ENCODE data around the gene CDCP2.

Gene CDCP2

DNA sequence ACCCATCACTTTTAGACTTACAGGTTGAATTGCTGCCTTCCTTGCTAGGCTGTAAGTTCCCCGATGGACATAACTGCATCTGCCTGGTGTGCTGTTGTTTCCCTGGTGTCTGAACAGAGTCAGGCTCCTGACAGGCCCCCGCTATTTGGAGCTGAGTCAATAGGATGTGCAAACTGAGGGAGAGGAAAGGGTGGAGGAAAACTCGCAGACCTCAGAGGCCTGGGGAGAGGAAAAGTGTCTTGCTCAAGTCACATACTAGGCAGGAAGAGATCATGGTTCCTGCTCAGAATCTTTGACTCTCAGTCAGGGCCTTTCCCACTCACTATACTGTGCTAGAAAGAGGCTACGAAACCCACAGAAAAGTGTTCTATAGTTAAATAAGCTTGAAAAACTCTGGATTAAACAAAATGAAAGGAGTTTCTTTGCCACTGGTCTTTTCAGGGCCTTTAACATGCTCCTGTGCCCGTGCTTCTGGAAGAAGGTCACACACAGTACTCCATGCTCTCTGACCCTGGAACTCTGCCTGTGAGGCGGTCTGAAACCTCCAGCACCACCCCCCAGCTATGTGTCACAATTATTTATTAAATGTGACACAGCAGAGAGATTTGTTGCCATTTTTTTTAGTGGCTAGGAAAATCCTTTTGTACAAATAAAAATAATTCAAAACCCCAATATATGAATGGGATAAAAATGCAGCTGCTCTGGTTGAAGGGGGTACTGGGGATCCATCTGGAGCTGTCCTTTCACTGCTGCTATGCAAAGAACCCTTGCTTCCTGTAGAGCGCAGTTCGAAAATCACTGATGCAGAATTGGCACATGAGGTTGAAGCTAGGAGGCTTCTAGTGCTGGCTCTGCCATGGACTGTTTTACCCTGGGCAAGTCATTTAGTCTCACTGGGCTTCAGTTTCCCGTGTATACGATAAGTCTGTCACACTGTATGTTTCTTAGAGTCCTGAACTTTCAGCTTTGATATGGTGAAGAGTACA lies 20.1 kb upstream of the CDCP2 start:
- Histone ChIP-seq H3K36me3 (ENCODE audit: control insufficient read depth, insufficient read depth, low read length) (no peaks in the 10 kb centered on the region), H3K4me3 (replicated peaks; ENCODE audit: low read depth, low read length) (no peak overlapping the region), H3K27me3 (replicated peaks; ENCODE audit: control insufficient read depth, insufficient read depth, low read length) (no peaks in the 10 kb centered on the region)
- TF ChIP-seq, protein P1, sequence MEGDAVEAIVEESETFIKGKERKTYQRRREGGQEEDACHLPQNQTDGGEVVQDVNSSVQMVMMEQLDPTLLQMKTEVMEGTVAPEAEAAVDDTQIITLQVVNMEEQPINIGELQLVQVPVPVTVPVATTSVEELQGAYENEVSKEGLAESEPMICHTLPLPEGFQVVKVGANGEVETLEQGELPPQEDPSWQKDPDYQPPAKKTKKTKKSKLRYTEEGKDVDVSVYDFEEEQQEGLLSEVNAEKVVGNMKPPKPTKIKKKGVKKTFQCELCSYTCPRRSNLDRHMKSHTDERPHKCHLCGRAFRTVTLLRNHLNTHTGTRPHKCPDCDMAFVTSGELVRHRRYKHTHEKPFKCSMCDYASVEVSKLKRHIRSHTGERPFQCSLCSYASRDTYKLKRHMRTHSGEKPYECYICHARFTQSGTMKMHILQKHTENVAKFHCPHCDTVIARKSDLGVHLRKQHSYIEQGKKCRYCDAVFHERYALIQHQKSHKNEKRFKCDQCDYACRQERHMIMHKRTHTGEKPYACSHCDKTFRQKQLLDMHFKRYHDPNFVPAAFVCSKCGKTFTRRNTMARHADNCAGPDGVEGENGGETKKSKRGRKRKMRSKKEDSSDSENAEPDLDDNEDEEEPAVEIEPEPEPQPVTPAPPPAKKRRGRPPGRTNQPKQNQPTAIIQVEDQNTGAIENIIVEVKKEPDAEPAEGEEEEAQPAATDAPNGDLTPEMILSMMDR (IDR thresholded peaks at IDR 0.05; ENCODE audit: insufficient read depth, low read length, poor library complexity, severe bottlenecking) = no peak
- DNase-seq (ENCODE audit: extremely low read depth, insufficient read length) = no peak

DNA sequence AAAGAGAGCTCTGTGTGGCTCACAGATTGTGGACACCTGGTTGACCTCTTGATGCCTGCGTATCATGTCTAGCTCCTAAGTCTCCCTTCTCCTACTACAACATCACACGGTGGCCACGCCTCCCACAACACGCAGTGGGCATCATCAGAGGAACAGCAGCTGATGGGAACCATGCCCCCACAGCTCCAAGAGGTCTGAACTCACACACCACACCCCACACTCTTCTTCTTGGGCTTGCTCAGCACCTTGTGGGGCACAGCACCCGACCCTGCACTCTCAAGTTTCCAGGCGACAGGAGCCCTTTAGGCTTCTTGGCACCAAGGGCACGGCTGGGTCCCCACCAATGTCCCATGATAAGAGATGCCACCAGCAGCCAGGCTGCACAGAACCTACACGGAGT lies 18.8 kb upstream of the CDCP2 start:
- Histone ChIP-seq H3K27me3 (replicated peaks; ENCODE audit: control insufficient read depth, insufficient read depth, low read length) (no peaks in the 10 kb centered on the region), H3K4me3 (replicated peaks; ENCODE audit: low read depth, low read length) (no peak overlapping the region), H3K36me3 (ENCODE audit: control insufficient read depth, insufficient read depth, low read length) (no peaks in the 10 kb centered on the region)
- TF ChIP-seq, protein P1 (IDR thresholded peaks at IDR 0.05; ENCODE audit: insufficient read depth, low read length, poor library complexity, severe bottlenecking) = no peak
- no peak for DNase-seq (ENCODE audit: extremely low read depth, insufficient read length)

DNA sequence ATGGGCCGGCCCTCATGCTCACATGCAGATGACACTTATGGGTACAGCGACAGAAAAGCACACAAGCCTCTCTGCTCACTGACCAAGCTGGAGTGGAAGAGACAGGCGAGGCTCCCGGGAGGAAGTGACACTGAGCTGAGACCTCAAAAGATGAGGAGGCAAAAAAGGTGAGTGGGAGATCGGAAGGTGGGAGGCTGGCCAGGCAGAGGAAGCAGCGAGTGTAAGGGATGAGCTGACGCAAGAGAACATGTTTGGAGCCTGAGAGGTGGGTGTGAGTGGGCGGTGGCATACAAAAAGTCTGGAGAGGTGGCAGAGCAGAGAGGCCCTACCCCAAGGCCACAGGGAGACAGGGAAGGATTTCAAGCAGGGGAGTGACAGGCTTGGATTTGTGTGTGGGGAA lies 18.2 kb upstream of the CDCP2 start:
- H3K27me3 ChIP-seq (replicated peaks; ENCODE audit: control insufficient read depth, insufficient read depth, low read length) = no peaks in the 10 kb centered on the region
- TF ChIP-seq, protein P1 (IDR thresholded peaks at IDR 0.05; ENCODE audit: insufficient read depth, low read length, poor library complexity, severe bottlenecking) = no peak
- no peak for DNase-seq (ENCODE audit: extremely low read depth, insufficient read length)
- no peak overlapping the region for H3K4me3 ChIP-seq (replicated peaks; ENCODE audit: low read depth, low read length)
- no peaks in the 10 kb centered on the region for H3K36me3 ChIP-seq (ENCODE audit: control insufficient read depth, insufficient read depth, low read length)

DNA sequence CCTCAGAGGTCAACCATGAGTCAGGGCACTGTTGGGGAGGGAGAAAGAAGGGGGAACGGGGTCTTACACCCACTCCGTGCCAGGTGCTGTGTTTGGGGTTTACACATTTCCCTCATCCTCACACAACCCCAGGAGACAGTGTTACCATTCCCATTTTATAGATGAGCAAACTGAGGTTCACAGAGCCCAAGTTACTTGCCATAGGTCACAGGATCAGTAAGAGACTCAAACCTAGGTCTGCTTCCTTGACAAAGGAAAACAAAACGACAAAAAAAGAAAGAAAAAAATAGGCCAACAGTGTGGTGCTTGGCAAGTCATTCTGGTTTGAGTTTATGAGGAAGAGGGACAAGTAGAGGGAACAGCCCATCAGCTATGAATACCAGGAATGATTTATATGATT lies 16.3 kb upstream of the CDCP2 start:
- Histone ChIP-seq H3K4me3 (replicated peaks; ENCODE audit: low read depth, low read length) (no peak overlapping the region), H3K36me3 (ENCODE audit: control insufficient read depth, insufficient read depth, low read length) (no peaks in the 10 kb centered on the region), H3K27me3 (replicated peaks; ENCODE audit: control insufficient read depth, insufficient read depth, low read length) (no peaks in the 10 kb centered on the region)
- DNase-seq (ENCODE audit: extremely low read depth, insufficient read length) = no peak
- TF ChIP-seq, protein P1 (IDR thresholded peaks at IDR 0.05; ENCODE audit: insufficient read depth, low read length, poor library complexity, severe bottlenecking) = no peak

DNA sequence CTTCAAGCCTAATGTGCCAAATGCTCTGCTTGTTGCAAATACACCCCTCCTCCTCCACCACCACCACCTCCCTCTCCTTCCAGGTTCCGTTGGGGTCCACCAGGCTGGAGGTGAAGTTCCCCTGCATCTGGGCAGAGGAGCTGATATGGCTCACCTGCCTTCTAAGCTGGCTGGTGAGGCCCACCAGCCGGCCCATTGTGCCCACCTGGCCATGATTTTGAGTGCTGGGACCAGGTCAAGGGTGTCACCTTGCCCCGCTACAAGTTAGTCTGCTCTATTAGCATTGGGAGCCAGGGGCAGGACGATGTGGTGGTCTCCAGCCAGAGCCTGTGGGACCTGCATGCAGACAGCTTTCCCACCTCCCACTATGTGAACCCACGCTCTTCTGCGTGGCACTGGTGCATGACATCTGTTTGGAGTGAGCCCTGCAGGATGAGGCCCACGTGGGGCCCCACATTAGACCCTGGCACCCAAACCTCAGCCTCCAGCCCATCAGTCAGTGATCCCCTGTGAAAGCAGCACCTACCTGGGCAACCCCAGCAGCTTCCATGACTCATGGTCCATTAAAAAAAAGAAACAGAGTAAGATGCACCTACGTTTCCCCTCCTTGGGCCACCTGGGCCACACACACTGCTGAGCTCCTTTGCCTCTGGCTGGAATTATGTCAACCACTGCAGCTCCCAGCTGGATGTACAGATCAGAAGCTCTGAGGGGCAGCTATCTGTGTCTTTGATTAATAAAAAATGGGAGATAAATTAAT lies 15.6 kb upstream of the CDCP2 start:
- Histone ChIP-seq H3K4me3 (replicated peaks; ENCODE audit: low read depth, low read length) (no peak overlapping the region), H3K27me3 (replicated peaks; ENCODE audit: control insufficient read depth, insufficient read depth, low read length) (no peaks in the 10 kb centered on the region), H3K36me3 (ENCODE audit: control insufficient read depth, insufficient read depth, low read length) (no peaks in the 10 kb centered on the region)
- TF ChIP-seq, protein P1 (IDR thresholded peaks at IDR 0.05; ENCODE audit: insufficient read depth, low read length, poor library complexity, severe bottlenecking) = no peak
- no peak for DNase-seq (ENCODE audit: extremely low read depth, insufficient read length)

All from GM06990 (cell line).